HEK293 (cell line): Measurements from ENCODE around the gene MYOD1.

Experiments
- ATF2 ChIP-seq: fragments of 450-650 bp; formaldehyde crosslinking; IDR thresholded peaks from 2 replicates; pipeline ENCODE4 v1.5.1; 2016; ENCODE audit warnings: missing biosample characterization, missing genetic modification characterization, low read depth
- CTCF ChIP-seq: fragments of 450-650 bp; formaldehyde crosslinking; IDR thresholded peaks from 2 replicates; pipeline ENCODE4 v1.5.1; 2016; ENCODE audit warnings: missing biosample characterization, missing genetic modification characterization
- IKZF3 ChIP-seq: fragments of 450-650 bp; IDR thresholded peaks from 2 replicates; pipeline ENCODE4 v1.5.0; 2018; ENCODE audit warnings: missing biosample characterization, mild to moderate bottlenecking, missing genetic modification characterization, moderate library complexity
- REST ChIP-seq: fragments of 450-650 bp; formaldehyde crosslinking; IDR thresholded peaks from 2 replicates; pipeline ENCODE4 v1.5.1; 2016; ENCODE audit warnings: missing biosample characterization, missing genetic modification characterization
- SALL2 ChIP-seq: fragments of 450-650 bp; formaldehyde crosslinking; IDR thresholded peaks from 2 replicates; pipeline ENCODE4 v1.5.0; 2017; ENCODE audit warnings: missing biosample characterization, mild to moderate bottlenecking, missing genetic modification characterization, borderline replicate concordance
- SP2 ChIP-seq: fragments of 450-650 bp; formaldehyde crosslinking; IDR thresholded peaks from 2 replicates; pipeline ENCODE4 v1.5.1; 2016; ENCODE audit warnings: missing biosample characterization, missing genetic modification characterization
- ZBTB11 ChIP-seq: fragments of 450-650 bp; formaldehyde crosslinking; conservative IDR thresholded peaks from 2 replicates; pipeline ENCODE4 v1.5.1; 2016; ENCODE audit warnings: low read depth, missing biosample characterization, missing genetic modification characterization
- ZEB2 ChIP-seq: fragments of 450-650 bp; formaldehyde crosslinking; IDR thresholded peaks from 2 replicates; pipeline ENCODE4 v1.5.1; 2016; ENCODE audit warnings: missing biosample characterization, missing genetic modification characterization
- ZNF169 ChIP-seq: fragments of 450-650 bp; formaldehyde crosslinking; IDR thresholded peaks from 2 replicates; pipeline ENCODE4 v1.5.1; 2016; ENCODE audit warnings: missing biosample characterization, missing genetic modification characterization
- ZNF280D ChIP-seq: fragments of 450-650 bp; formaldehyde crosslinking; IDR thresholded peaks from 2 replicates; pipeline ENCODE4 v1.5.1; 2016; ENCODE audit warnings: missing biosample characterization, missing genetic modification characterization
- ZNF324 ChIP-seq: fragments of 450-650 bp; formaldehyde crosslinking; IDR thresholded peaks from 2 replicates; pipeline ENCODE4 v1.5.1; 2016; ENCODE audit warnings: missing biosample characterization, missing genetic modification characterization
- ZNF704 ChIP-seq: fragments of 450-650 bp; formaldehyde crosslinking; IDR thresholded peaks from 2 replicates; pipeline ENCODE4 v1.5.1; 2016; ENCODE audit warnings: missing biosample characterization, missing genetic modification characterization
- ZNF830 ChIP-seq: fragments of 450-650 bp; IDR thresholded peaks from 2 replicates; pipeline ENCODE4 v1.5.0; 2018; ENCODE audit warnings: missing biosample characterization, missing genetic modification characterization, low read depth, mild to moderate bottlenecking, moderate library complexity
- ZSCAN18 ChIP-seq: fragments of 450-650 bp; formaldehyde crosslinking; IDR thresholded peaks from 2 replicates; pipeline ENCODE4 v1.5.1; 2016; ENCODE audit warnings: missing biosample characterization, missing genetic modification characterization

- TF ChIP-seq IKZF3 (no peak), ATF2 (no peak), SP2 (no peak), ZEB2 (no peak), ZNF324 (tag by site-specific recombination) (no peak), ZBTB11 (no peak), CTCF (no peak), REST (tag by site-specific recombination) (no peak), ZNF830 (no peak), ZNF169 (no peak), ZSCAN18 (tag by site-specific recombination) (no peak), SALL2 (tag by site-specific recombination) (no peak), ZNF704 (tag by site-specific recombination) (no peak), ZNF280D (tag by site-specific recombination) (no peak)
Observed at GRCh38 chr11:17764446-17765218, 45.3 kb downstream of the MYOD1 start.
